ENCODE data around the gene SLC9A3.

SLC9A3 gene

DNA sequence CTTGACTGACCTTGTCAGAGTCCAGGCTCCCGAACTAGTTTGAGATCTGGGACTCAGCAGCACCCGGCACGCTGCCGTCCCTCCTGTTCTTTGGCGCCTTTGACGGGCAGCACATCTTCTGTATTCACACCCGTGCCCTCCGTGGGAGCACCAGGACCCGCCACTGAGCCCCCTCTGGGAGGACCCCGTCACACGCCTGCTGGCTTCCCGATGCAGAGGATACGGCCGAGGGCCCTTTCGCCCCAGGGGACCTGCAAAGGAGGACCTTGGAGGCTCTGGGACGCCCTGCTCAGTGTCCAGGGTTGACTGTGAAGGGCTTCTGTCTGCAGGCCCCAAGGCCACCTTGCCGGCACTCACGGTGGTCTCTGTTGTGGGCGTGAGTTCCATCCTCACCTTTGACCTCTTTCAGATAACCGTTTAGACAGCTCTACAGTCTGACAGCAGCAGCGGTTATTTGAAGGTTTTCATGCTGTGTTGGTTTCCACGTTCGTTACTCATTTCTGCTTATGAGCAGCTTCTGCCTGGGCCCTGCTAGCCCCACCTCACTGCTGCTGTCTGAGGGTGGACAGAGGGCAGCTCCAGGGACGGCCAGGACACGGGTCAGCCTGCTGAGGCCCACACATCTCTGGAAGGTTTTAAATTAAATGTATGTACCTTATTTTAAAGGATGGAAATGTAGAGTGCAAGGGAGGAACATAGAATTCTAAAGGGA, 93.9 kb downstream of the SLC9A3 start:
- DNase-seq: no peak
- ChIA-PET POLR2A (no interaction called here), CTCF (interaction anchor here (0.9 to 10.6 kb wide), 14 partner anchors 8 to 151 kb away, joined by 3 to 124 read pairs (median 4); partner anchors contain the start of gene AHRR)
- Histone ChIP-seq H3K4me3 (ENCODE audit: control insufficient read depth in 1 of 7, extremely low read depth in 1 of 7, insufficient read depth in 4 of 7, low read depth in 2 of 7, low read length in 6 of 7) (no peak overlapping the region), H3K27me3 (replicated peaks in 2 of 5; ENCODE audit: control insufficient read depth in 4 of 5, insufficient read depth in 5 of 5, low read length in 4 of 5) (no peaks in the 10 kb centered on the region), H3K4me1 (ENCODE audit: control extremely low read depth in 1 of 4, control insufficient read depth in 4 of 4, insufficient read depth in 4 of 4, low read length in 3 of 4) (peaks cover 0 to 1% (median 0%) of the 10 kb centered on the region in 4 experiments), H3K36me3 (ENCODE audit: control insufficient read depth in 4 of 4, insufficient read depth in 4 of 4, low read length in 3 of 4) (peaks cover 0 to 78% (median 0%) of the 10 kb centered on the region in 4 experiments), H3K27ac (ENCODE audit: insufficient read depth in 1 of 2, low read depth in 1 of 2, low read length in 2 of 2, poor library complexity in 1 of 2, severe bottlenecking in 2 of 2) (no peak overlapping the region), H3K9me3 (ENCODE audit: control extremely low read depth in 1 of 5, control insufficient read depth in 4 of 5, insufficient read depth in 2 of 5, low read depth in 1 of 5, low read length in 4 of 5) (no peaks in the 10 kb centered on the region)
- 96% methylated on average over 25 of the region's 25 CpGs for WGBS (ENCODE audit: insufficient coverage)

- Histone ChIP-seq H3K36me3 (ENCODE audit: control insufficient read depth in 4 of 4, insufficient read depth in 4 of 4, low read length in 3 of 4) (peaks cover 0 to 71% (median 0%) of the 10 kb centered on the region in 4 experiments), H3K4me1 (ENCODE audit: control extremely low read depth in 1 of 4, control insufficient read depth in 4 of 4, insufficient read depth in 4 of 4, low read length in 3 of 4) (peaks cover 0 to 5% (median under 1%) of the 10 kb centered on the region in 4 experiments), H3K4me3 (ENCODE audit: control insufficient read depth in 1 of 7, extremely low read depth in 1 of 7, insufficient read depth in 4 of 7, low read depth in 2 of 7, low read length in 6 of 7) (no peak overlapping the region), H3K27ac (ENCODE audit: insufficient read depth in 1 of 2, low read depth in 1 of 2, low read length in 2 of 2, poor library complexity in 1 of 2, severe bottlenecking in 2 of 2) (no peak overlapping the region), H3K9me3 (ENCODE audit: control extremely low read depth in 1 of 5, control insufficient read depth in 4 of 5, insufficient read depth in 2 of 5, low read depth in 1 of 5, low read length in 4 of 5) (no peaks in the 10 kb centered on the region), H3K27me3 (replicated peaks in 2 of 5; ENCODE audit: control insufficient read depth in 4 of 5, insufficient read depth in 5 of 5, low read length in 4 of 5) (no peaks in the 10 kb centered on the region)
- ChIA-PET POLR2A (no interaction called here), CTCF (interaction anchor here (0.8 to 10.6 kb wide), 5 partner anchors 7 to 112 kb away, joined by 3 to 124 read pairs (median 12); partner anchors contain the start of gene AHRR)
- 90% methylated on average over 21 of the region's 35 CpGs for whole genome bisulfite sequencing (ENCODE audit: insufficient coverage)
- DNase-seq: no peak
These were observed 94.6 kb downstream of the SLC9A3 start for GRCh38 chr5:429453-430188.

DNA sequence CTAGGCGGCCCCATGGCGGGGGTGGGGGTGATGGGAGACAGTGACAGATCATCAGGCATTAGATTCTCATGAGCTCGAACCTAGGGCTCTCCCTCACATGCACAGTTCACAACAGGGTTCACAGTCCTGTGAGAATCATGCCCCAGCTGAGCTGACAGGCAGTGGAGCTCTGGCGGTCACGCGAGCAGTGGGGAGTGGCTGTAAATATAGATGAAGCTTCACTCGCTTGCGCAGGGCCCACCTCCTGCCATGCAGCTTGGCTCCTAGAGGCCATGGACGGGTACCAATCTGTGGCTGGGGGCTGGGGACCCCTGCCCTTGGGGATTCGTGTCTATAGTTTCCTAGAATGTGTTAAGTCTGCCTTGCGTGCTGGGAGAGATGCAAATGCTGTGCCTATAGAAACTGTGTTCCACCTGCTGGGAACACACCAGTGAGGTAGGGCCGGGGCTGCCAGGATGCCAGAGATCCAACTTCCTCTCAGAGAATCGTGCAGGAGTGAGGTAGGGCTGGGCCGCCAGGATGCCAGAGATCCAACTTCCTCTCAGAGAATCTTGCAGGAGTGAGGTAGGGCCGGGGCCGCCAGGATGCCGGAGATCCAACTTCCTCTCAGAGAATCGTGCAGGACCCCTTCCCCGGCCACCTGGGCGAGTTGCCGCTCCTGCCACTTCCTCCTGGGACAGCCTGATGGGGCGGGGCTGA, 95.3 kb downstream of the SLC9A3 start:
- no peak for DNase-seq
- H3K27ac ChIP-seq (ENCODE audit: insufficient read depth in 1 of 2, low read depth in 1 of 2, low read length in 2 of 2, poor library complexity in 1 of 2, severe bottlenecking in 2 of 2): no peak overlapping the region

GRCh38 chr5:428219-428618, 96.0 kb downstream of the SLC9A3 start:
- 80% methylated on average over 5 of the region's 11 CpGs for WGBS (ENCODE audit: insufficient coverage)
- H3K36me3 ChIP-seq (ENCODE audit: control insufficient read depth in 4 of 4, insufficient read depth in 4 of 4, low read length in 3 of 4): peaks cover 0 to 64% (median 0%) of the 10 kb centered on the region in 4 experiments
- peaks cover 0 to 18% (median under 1%) of the 10 kb centered on the region in 4 experiments for H3K4me1 ChIP-seq (ENCODE audit: control extremely low read depth in 1 of 4, control insufficient read depth in 4 of 4, insufficient read depth in 4 of 4, low read length in 3 of 4)
- ChIA-PET CTCF (interaction anchor here (0.5 to 10.6 kb wide), 8 partner anchors 14 to 240 kb away, joined by 3 to 124 read pairs (median 3); partner anchors contain the start of gene AHRR), POLR2A (no interaction called here)
- H3K4me3 ChIP-seq (ENCODE audit: control insufficient read depth in 1 of 7, extremely low read depth in 1 of 7, insufficient read depth in 4 of 7, low read depth in 2 of 7, low read length in 6 of 7): no peak overlapping the region
- H3K9me3 ChIP-seq (ENCODE audit: control extremely low read depth in 1 of 5, control insufficient read depth in 4 of 5, insufficient read depth in 2 of 5, low read depth in 1 of 5, low read length in 4 of 5): no peaks in the 10 kb centered on the region
- no peak for DNase-seq
- H3K27me3 ChIP-seq (replicated peaks in 2 of 5; ENCODE audit: control insufficient read depth in 4 of 5, insufficient read depth in 5 of 5, low read length in 4 of 5): no peaks in the 10 kb centered on the region
- H3K27ac ChIP-seq (ENCODE audit: insufficient read depth in 1 of 2, low read depth in 1 of 2, low read length in 2 of 2, poor library complexity in 1 of 2, severe bottlenecking in 2 of 2): no peak overlapping the region

More for the DNA sequence above, 95.3 kb downstream of the SLC9A3 start:
- ChIA-PET POLR2A (no interaction called here), CTCF (interaction anchor here (0.5 to 10.6 kb wide), 9 partner anchors 9 to 241 kb away, joined by 3 to 124 read pairs (median 3); partner anchors contain the start of gene AHRR)
- H3K4me1 ChIP-seq (ENCODE audit: control extremely low read depth in 1 of 4, control insufficient read depth in 4 of 4, insufficient read depth in 4 of 4, low read length in 3 of 4): peaks cover 0 to 12% (median under 1%) of the 10 kb centered on the region in 4 experiments
- no peaks in the 10 kb centered on the region for H3K9me3 ChIP-seq (ENCODE audit: control extremely low read depth in 1 of 5, control insufficient read depth in 4 of 5, insufficient read depth in 2 of 5, low read depth in 1 of 5, low read length in 4 of 5)
- peaks cover 0 to 64% (median 0%) of the 10 kb centered on the region in 4 experiments for H3K36me3 ChIP-seq (ENCODE audit: control insufficient read depth in 4 of 4, insufficient read depth in 4 of 4, low read length in 3 of 4)
- H3K4me3 ChIP-seq (ENCODE audit: control insufficient read depth in 1 of 7, extremely low read depth in 1 of 7, insufficient read depth in 4 of 7, low read depth in 2 of 7, low read length in 6 of 7): no peak overlapping the region
- 59% methylated on average over 17 of the region's 22 CpGs for WGBS (ENCODE audit: insufficient coverage)
- H3K27me3 ChIP-seq (replicated peaks in 2 of 5; ENCODE audit: control insufficient read depth in 4 of 5, insufficient read depth in 5 of 5, low read length in 4 of 5): no peaks in the 10 kb centered on the region

- Histone ChIP-seq H3K9me3 (ENCODE audit: control extremely low read depth in 1 of 5, control insufficient read depth in 4 of 5, insufficient read depth in 2 of 5, low read depth in 1 of 5, low read length in 4 of 5) (no peaks in the 10 kb centered on the region), H3K36me3 (ENCODE audit: control insufficient read depth in 4 of 4, insufficient read depth in 4 of 4, low read length in 3 of 4) (peaks cover 0 to 65% (median 0%) of the 10 kb centered on the region in 4 experiments), H3K27me3 (replicated peaks in 2 of 5; ENCODE audit: control insufficient read depth in 4 of 5, insufficient read depth in 5 of 5, low read length in 4 of 5) (no peaks in the 10 kb centered on the region), H3K4me1 (ENCODE audit: control extremely low read depth in 1 of 4, control insufficient read depth in 4 of 4, insufficient read depth in 4 of 4, low read length in 3 of 4) (peaks cover 0 to 23% (median under 1%) of the 10 kb centered on the region in 4 experiments), H3K4me3 (ENCODE audit: control insufficient read depth in 1 of 7, extremely low read depth in 1 of 7, insufficient read depth in 4 of 7, low read depth in 2 of 7, low read length in 6 of 7) (no peak overlapping the region), H3K27ac (ENCODE audit: insufficient read depth in 1 of 2, low read depth in 1 of 2, low read length in 2 of 2, poor library complexity in 1 of 2, severe bottlenecking in 2 of 2) (no peak overlapping the region)
- DNase-seq: no peak
- ChIA-PET POLR2A (no interaction called here), CTCF (interaction anchor here (0.9 to 10.6 kb wide), 7 partner anchors 14 to 239 kb away, joined by 3 to 124 read pairs (median 5); partner anchors contain the start of gene AHRR)
- WGBS (ENCODE audit: insufficient coverage): 97% methylated on average over 37 of the region's 39 CpGs
These were observed 96.7 kb downstream of the SLC9A3 start for GRCh38 chr5:427415-428087.

- Histone ChIP-seq H3K27ac (ENCODE audit: insufficient read depth in 1 of 2, low read depth in 1 of 2, low read length in 2 of 2, poor library complexity in 1 of 2, severe bottlenecking in 2 of 2) (no peak overlapping the region), H3K4me3 (ENCODE audit: control insufficient read depth in 1 of 7, extremely low read depth in 1 of 7, insufficient read depth in 4 of 7, low read depth in 2 of 7, low read length in 6 of 7) (no peak overlapping the region), H3K36me3 (ENCODE audit: control insufficient read depth in 4 of 4, insufficient read depth in 4 of 4, low read length in 3 of 4) (peaks cover 0 to 62% (median 0%) of the 10 kb centered on the region in 4 experiments), H3K9me3 (ENCODE audit: control extremely low read depth in 1 of 5, control insufficient read depth in 4 of 5, insufficient read depth in 2 of 5, low read depth in 1 of 5, low read length in 4 of 5) (no peaks in the 10 kb centered on the region), H3K4me1 (ENCODE audit: control extremely low read depth in 1 of 4, control insufficient read depth in 4 of 4, insufficient read depth in 4 of 4, low read length in 3 of 4) (peaks cover 0 to 23% (median under 1%) of the 10 kb centered on the region in 4 experiments), H3K27me3 (replicated peaks in 2 of 5; ENCODE audit: control insufficient read depth in 4 of 5, insufficient read depth in 5 of 5, low read length in 4 of 5) (no peaks in the 10 kb centered on the region)
- POLR2A ChIA-PET: interaction anchor here (1.3 kb wide), 1 partner anchor 109 kb away, joined by 5 read pairs; no protein-coding TSS in a partner anchor
- CTCF ChIA-PET: interaction anchor here (0.7 to 2.4 kb wide), 14 partner anchors 8 to 239 kb away, joined by 3 to 24 read pairs (median 4); no protein-coding TSS in a partner anchor
- no peak for DNase-seq
- 67% methylated on average over 3 of the region's 3 CpGs for WGBS (ENCODE audit: insufficient coverage)
These were observed 97.8 kb downstream of the SLC9A3 start for GRCh38 chr5:426392-426976.
